Tibial nerve (tissue), 3 donors: Measurements from ENCODE around the gene QSOX1.

Source experiments
- POLR2A ChIP-seq, 2 donors: fragments of 450-650 bp; IDR thresholded peaks; one replicate each; pipeline ENCODE4 v1.6.1; 2017; ENCODE audit warnings: antibody characterized with exemption in 2 of 2, mild to moderate bottlenecking in 2 of 2, moderate library complexity in 2 of 2
- TF ChIP-seq, protein P1 (sequence below), 5 experiments: fragments of 200-600 bp in 3 of 5; fragments of 450-650 bp in 2 of 5; sonication (generic) in 3 of 5; IDR thresholded peaks; one replicate each; pipeline ENCODE4 v1.5.1; 2016 to 2019; ENCODE audit warnings: antibody characterized with exemption in 5 of 5, mild to moderate bottlenecking in 3 of 5, moderate library complexity in 2 of 5

DNA sequence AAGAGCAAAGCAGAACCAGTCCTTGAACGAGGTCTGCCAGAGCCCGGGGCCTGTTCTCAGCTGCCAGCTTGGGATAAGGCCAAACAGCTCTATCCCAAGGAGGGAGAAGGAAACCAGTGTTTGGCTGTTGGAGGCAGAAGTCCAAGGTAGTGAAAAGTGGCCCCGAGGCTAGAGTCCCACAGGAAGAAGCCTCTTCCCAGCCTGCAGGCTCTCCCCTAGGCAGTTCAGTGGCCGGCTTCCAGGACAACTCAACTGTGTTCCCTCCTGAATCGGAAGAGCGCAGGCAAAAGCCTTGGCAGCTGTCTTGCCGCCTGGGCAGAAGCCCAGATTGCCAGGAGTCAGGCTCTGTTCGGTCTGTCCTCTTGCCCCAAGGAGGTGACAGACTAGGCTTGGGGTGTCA, 19.3 kb downstream of the QSOX1 start:
- TF ChIP-seq, protein P1, sequence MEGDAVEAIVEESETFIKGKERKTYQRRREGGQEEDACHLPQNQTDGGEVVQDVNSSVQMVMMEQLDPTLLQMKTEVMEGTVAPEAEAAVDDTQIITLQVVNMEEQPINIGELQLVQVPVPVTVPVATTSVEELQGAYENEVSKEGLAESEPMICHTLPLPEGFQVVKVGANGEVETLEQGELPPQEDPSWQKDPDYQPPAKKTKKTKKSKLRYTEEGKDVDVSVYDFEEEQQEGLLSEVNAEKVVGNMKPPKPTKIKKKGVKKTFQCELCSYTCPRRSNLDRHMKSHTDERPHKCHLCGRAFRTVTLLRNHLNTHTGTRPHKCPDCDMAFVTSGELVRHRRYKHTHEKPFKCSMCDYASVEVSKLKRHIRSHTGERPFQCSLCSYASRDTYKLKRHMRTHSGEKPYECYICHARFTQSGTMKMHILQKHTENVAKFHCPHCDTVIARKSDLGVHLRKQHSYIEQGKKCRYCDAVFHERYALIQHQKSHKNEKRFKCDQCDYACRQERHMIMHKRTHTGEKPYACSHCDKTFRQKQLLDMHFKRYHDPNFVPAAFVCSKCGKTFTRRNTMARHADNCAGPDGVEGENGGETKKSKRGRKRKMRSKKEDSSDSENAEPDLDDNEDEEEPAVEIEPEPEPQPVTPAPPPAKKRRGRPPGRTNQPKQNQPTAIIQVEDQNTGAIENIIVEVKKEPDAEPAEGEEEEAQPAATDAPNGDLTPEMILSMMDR (IDR thresholded peaks at IDR 0.05), result no peak
- no peak for TF ChIP-seq POLR2A (IDR thresholded peaks at IDR 0.05)
